Measurements from ENCODE around the gene IBA57. TPM values are rescaled to one million over a fixed set of nuclear protein-coding genes. Genes with fewer than 3 reads are reported as not detected.

IBA57 gene
- total and polyA plus RNA-seq, 3 donors from 2014 or later = 16.0 to 23.2 (median 21.0) TPM

GRCh38 chr1:228120857-228121489 is 44.6 kb upstream of the IBA57 start:
- no peak overlapping the region for H3K27ac ChIP-seq
- no peak for DNase-seq
- TF ChIP-seq POLR2A (IDR thresholded peaks at IDR 0.05) (no peak), CTCF (IDR thresholded peaks at IDR 0.05) (no peak)
- no peaks in the 10 kb centered on the region for H3K27me3 ChIP-seq
- no peak overlapping the region for H3K4me3 ChIP-seq
- intact Hi-C loops (cut with DNase I; ENCODE audit: low total_unique reads) = no loop called here
- WGBS, 2 donors = 77 to 79% methylated on average over 5 of the region's 5 CpGs
- no peaks in the 10 kb centered on the region for H3K9me3 ChIP-seq
- H3K36me3 ChIP-seq (ENCODE audit: low read depth, missing control alignments) = no peaks in the 10 kb centered on the region
- no peaks in the 10 kb centered on the region for H3K4me1 ChIP-seq

GRCh38 chr1:228122921-228123441 is 42.6 kb upstream of the IBA57 start:
- intact Hi-C loops (cut with DNase I; ENCODE audit: low total_unique reads) = no loop called here
- TF ChIP-seq POLR2A (IDR thresholded peaks at IDR 0.05) = no peak
- TF ChIP-seq CTCF (IDR thresholded peaks at IDR 0.05) = no peak
- no peak overlapping the region for H3K4me3 ChIP-seq
- H3K27ac ChIP-seq = no peak overlapping the region
- H3K9me3 ChIP-seq = no peaks in the 10 kb centered on the region
- H3K4me1 ChIP-seq = no peaks in the 10 kb centered on the region
- DNase-seq = no peak
- no peaks in the 10 kb centered on the region for H3K27me3 ChIP-seq
- 47 to 70% methylated on average over 1 of the region's 1 CpG for WGBS, 2 donors
- H3K36me3 ChIP-seq (ENCODE audit: low read depth, missing control alignments) = no peaks in the 10 kb centered on the region

GRCh38 chr1:228123505-228123904 is 42.1 kb upstream of the IBA57 start:
- H3K9me3 ChIP-seq = no peaks in the 10 kb centered on the region
- no peak overlapping the region for H3K4me3 ChIP-seq
- intact Hi-C loops (cut with DNase I; ENCODE audit: low total_unique reads) = no loop called here
- no peak for DNase-seq
- no peak overlapping the region for H3K27ac ChIP-seq
- no peaks in the 10 kb centered on the region for H3K27me3 ChIP-seq
- TF ChIP-seq CTCF (IDR thresholded peaks at IDR 0.05) (no peak), POLR2A (IDR thresholded peaks at IDR 0.05) (no peak)
- H3K36me3 ChIP-seq (ENCODE audit: low read depth, missing control alignments) = no peaks in the 10 kb centered on the region
- H3K4me1 ChIP-seq = no peaks in the 10 kb centered on the region
- WGBS, 2 donors = 81 to 87% methylated on average over 2 of the region's 2 CpGs

- no peak for DNase-seq
- 75 to 82% methylated on average over 5 of the region's 5 CpGs for WGBS, 2 donors
- TF ChIP-seq POLR2A (IDR thresholded peaks at IDR 0.05) = no peak
- TF ChIP-seq CTCF (IDR thresholded peaks at IDR 0.05) = no peak
- no peaks in the 10 kb centered on the region for H3K4me1 ChIP-seq
- no peak overlapping the region for H3K4me3 ChIP-seq
- H3K36me3 ChIP-seq (ENCODE audit: low read depth, missing control alignments) = no peaks in the 10 kb centered on the region
- H3K27ac ChIP-seq = no peak overlapping the region
- no peaks in the 10 kb centered on the region for H3K27me3 ChIP-seq
- H3K9me3 ChIP-seq = no peaks in the 10 kb centered on the region
- intact Hi-C loops (cut with DNase I; ENCODE audit: low total_unique reads) = no loop called here
These were observed 40.4 kb upstream of the IBA57 start for GRCh38 chr1:228125185-228125584.

- H3K4me1 ChIP-seq = no peaks in the 10 kb centered on the region
- WGBS, 2 donors = 89 to 96% methylated on average over 2 of the region's 2 CpGs
- H3K4me3 ChIP-seq = no peak overlapping the region
- H3K9me3 ChIP-seq = no peaks in the 10 kb centered on the region
- H3K36me3 ChIP-seq (ENCODE audit: low read depth, missing control alignments) = no peaks in the 10 kb centered on the region
- DNase-seq = no peak
- TF ChIP-seq POLR2A (IDR thresholded peaks at IDR 0.05) (no peak), CTCF (IDR thresholded peaks at IDR 0.05) (no peak)
- intact Hi-C loops (cut with DNase I; ENCODE audit: low total_unique reads) = loop anchor here (10.0 kb wide), 1 partner anchor 363 kb away; no protein-coding TSS in a partner anchor
- no peak overlapping the region for H3K27ac ChIP-seq
- no peaks in the 10 kb centered on the region for H3K27me3 ChIP-seq
These were observed 33.8 kb upstream of the IBA57 start for GRCh38 chr1:228131766-228132165.
